Muscle layer of colon (tissue), 2 donors: Measurements from ENCODE around the gene CTXND1.
"Not testable (repeated sequence)": the region's sequence is repeated elsewhere in the genome, so short reads cannot be mapped to it uniquely, and the experiment has no call there.

Source experiments
- H3K27ac ChIP-seq: one replicate; pipeline ENCODE4 v1.7.0; 2013; ENCODE audit warnings: low read depth, mild to moderate bottlenecking, low read length, moderate library complexity
- H3K27me3 ChIP-seq, 2 donors: one replicate each; pipeline ENCODE4 v1.7.0; 2013; ENCODE audit warnings: low read length in 2 of 2, mild to moderate bottlenecking in 2 of 2; ENCODE audit not compliant: insufficient read depth in 2 of 2, control insufficient read depth in 1 of 2
- H3K36me3 ChIP-seq: one replicate; pipeline ENCODE4 v1.7.0; 2013; ENCODE audit warnings: mild to moderate bottlenecking, low read length; ENCODE audit not compliant: insufficient read depth
- H3K4me1 ChIP-seq: one replicate; pipeline ENCODE4 v1.7.0; 2013; ENCODE audit warnings: mild to moderate bottlenecking, low read length; ENCODE audit not compliant: insufficient read depth
- H3K4me3 ChIP-seq, 2 donors: one replicate each; pipeline ENCODE4 v1.7.0; 2013; ENCODE audit warnings: low read length in 2 of 2, low read depth in 1 of 2, mild to moderate bottlenecking in 1 of 2, moderate library complexity in 1 of 2
- H3K9ac ChIP-seq: one replicate; pipeline ENCODE4 v1.7.0; 2013; ENCODE audit warnings: low read length
- H3K9me3 ChIP-seq: one replicate; pipeline ENCODE4 v1.7.0; 2013; ENCODE audit warnings: mild to moderate bottlenecking, low read length
- donor health status: abdominal sarcoma.
- donor health status: Adenocarcinoma of cecum.

Gene CTXND1

DNA sequence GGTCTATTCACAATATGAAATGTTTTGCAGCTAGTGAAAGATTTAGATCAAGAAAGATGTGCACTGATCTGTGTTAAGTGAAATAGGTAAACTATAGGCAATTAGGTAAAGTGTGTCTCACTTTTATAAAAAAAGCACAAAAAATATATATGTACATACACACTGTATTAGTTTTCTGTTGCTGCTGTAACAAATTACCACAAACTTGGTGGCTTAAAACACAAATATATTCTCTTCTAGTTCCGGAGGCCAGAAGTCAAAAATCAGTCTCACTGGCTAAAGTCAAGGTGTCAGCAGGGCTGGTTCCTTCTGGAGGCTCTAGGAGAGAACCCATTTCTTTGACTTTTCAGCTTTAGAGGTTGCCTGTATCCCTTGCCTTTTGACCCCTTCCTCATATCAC lies 88.1 kb downstream of the CTXND1 start:
- peaks cover 29% of the 10 kb centered on the region for H3K4me1 ChIP-seq
- peaks cover 13% of the 10 kb centered on the region for H3K36me3 ChIP-seq
- no peak overlapping the region for H3K27ac ChIP-seq
- no peaks in the 10 kb centered on the region for H3K9me3 ChIP-seq
- no peak overlapping the region for H3K4me3 ChIP-seq
- no peak overlapping the region for H3K9ac ChIP-seq
- H3K27me3 ChIP-seq, result no peaks in the 10 kb centered on the region

DNA sequence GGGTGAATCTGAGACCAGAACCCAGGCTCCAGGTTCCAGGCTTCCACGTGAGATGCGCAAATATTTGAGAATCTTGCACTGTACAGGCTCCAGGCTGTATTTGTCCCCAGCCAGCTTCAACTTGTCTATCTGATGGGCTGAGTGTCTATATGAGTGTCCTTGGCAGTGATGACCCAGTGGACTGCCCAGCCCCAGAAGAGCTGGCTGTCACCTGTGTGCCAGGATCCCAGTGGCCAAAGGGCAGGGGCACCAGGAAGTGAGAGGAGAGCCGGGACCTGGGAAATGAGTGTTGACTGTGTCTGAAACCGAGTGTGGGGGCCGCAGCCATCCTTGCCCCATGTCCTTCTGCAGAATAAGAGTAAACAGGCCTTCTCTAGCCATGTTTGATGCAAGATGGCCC lies 88.8 kb downstream of the CTXND1 start:
- no peak overlapping the region for H3K4me3 ChIP-seq
- H3K27me3 ChIP-seq, result no peaks in the 10 kb centered on the region
- H3K9me3 ChIP-seq, result no peaks in the 10 kb centered on the region
- no peak overlapping the region for H3K27ac ChIP-seq
- H3K4me1 ChIP-seq, result peaks cover 29% of the 10 kb centered on the region
- H3K9ac ChIP-seq, result no peak overlapping the region
- H3K36me3 ChIP-seq, result peaks cover 15% of the 10 kb centered on the region

DNA sequence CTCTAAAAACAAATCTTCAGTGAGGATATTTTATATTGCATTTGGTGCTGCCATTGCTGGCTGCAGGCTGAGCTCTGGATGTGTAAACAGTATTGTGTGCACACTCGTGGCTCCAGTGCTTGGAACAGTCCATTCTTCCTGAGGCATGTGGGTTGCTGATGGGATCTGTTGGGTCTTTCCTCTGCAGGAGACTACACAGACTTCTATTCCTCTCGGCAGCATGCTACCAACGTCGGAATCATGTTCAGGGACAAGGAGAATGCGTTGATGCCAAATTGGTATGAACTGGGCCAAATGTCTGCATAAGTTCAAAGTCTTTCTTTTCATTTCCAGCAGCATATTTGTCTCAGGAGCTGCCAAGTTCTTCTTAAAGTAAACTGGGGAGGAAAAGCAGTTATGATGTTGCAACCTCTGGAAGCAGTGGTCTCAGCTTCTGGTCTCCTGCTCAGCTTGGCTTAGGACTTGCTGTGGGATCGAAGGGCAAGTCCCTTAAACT lies 89.9 kb downstream of the CTXND1 start:
- Histone ChIP-seq H3K4me3 (no peak overlapping the region), H3K4me1 (peaks cover 29% of the 10 kb centered on the region), H3K9ac (no peak overlapping the region), H3K27me3 (no peaks in the 10 kb centered on the region), H3K9me3 (no peaks in the 10 kb centered on the region), H3K27ac (peak overlapping the region; percentile 30), H3K36me3 (peaks cover 14% of the 10 kb centered on the region)

DNA sequence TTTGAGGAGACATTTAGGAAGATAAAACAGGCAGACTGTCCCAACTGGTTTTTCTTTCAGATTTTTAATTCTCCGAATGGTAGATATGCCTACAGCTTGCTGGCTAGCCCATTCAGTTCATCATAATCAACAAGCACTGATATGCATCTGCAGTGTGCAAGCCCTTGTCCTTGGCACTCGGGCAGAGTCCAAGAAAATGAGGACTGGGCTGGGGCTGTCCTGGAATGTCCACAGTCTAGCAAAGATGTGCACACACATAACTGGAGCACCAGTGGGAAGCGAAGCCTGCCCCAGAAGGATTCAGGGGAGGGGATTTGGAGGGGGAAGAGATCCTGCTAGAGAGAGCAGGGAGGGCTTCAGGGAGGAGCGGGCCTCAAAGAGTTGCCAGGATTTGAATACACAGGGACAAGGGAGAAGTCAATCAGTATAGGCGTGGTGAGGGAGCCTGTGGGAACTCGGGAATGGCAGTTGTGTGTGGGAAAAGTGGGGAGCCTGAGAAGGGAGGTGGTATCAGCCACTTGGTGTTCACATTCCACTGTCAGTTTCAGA lies 90.5 kb downstream of the CTXND1 start:
- peaks cover 29% of the 10 kb centered on the region for H3K4me1 ChIP-seq
- no peaks in the 10 kb centered on the region for H3K9me3 ChIP-seq
- peak overlapping the region; percentile 12 for H3K27ac ChIP-seq
- peaks cover 14% of the 10 kb centered on the region for H3K36me3 ChIP-seq
- H3K27me3 ChIP-seq, result no peaks in the 10 kb centered on the region
- no peak overlapping the region for H3K9ac ChIP-seq
- no peak overlapping the region for H3K4me3 ChIP-seq

DNA sequence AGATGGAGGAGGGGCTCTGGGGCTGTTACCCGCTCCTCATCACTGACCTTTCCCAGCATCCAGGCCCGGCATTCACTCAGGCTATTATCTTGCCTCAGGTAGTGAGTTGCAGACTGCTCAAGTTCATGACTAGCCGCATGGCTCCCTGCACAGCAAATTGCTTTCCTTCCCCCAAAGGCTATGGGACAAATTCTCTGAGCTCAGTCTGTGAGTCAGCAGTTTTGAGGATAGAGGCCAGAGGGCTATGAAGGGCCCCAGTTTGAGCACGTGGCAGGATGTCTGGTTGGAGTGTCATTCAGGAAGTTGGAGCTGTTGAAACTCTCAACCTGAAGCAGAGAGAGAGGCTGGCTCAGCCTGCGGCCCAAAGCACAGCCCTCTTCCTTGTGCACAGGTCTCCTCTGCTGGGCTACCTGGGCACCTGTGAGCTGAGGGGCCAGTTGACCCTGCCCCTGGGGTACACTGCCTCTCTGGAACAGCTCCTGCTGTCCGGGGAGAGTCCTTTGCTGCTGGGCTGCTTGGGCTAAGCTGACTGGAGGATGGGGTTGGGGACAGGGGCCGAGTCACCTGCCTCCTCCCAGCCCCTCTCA lies 91.3 kb downstream of the CTXND1 start:
- no peak overlapping the region for H3K4me3 ChIP-seq
- H3K9ac ChIP-seq, result no peak overlapping the region
- peak overlapping the region; percentile 35 for H3K27ac ChIP-seq
- H3K4me1 ChIP-seq, result peaks cover 29% of the 10 kb centered on the region
- no peaks in the 10 kb centered on the region for H3K9me3 ChIP-seq
- H3K27me3 ChIP-seq, result no peaks in the 10 kb centered on the region
- peaks cover 14% of the 10 kb centered on the region for H3K36me3 ChIP-seq

DNA sequence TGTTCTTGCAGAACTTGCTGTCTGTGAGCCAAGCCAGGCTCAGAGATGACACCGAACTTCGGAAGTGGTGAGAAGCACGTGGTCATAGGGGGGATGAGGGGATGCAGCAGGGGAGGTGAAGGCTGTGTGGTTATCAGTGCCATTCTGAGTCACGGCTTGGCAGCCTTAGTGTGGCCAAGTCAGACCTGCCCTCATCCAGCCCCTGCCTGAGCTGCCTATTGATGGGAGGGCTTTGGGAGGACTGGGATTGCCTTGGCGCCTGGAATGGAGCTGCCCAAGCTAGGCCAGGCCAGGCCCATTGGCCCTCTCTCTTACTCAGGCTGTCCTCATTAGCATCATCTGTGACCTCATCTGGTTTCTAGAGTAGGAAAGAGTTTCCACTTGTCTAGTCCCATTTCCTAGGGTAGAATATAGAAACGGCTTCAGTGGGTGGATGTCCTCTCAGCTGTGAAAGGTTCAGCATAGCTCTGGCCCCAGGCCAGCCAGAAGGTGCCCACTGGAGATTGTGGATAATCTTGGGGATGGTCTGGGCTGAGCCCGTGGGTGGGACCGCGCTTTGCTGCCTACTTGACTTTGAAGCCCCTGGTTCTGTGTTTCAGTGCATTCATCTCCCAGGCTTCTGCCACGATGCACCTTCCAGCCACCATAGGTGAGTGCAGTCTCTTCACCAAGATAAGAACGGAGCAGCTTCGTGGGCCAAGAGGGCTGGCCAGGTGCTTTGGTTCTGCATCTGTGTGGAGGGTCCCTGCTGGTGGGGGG lies 92.0 kb downstream of the CTXND1 start:
- H3K4me1 ChIP-seq, result peaks cover 29% of the 10 kb centered on the region
- H3K27ac ChIP-seq, result peak overlapping the region; percentile 35
- H3K27me3 ChIP-seq, result no peaks in the 10 kb centered on the region
- peaks cover 14% of the 10 kb centered on the region for H3K36me3 ChIP-seq
- H3K9me3 ChIP-seq, result no peaks in the 10 kb centered on the region
- H3K4me3 ChIP-seq, result no peak overlapping the region
- no peak overlapping the region for H3K9ac ChIP-seq

DNA sequence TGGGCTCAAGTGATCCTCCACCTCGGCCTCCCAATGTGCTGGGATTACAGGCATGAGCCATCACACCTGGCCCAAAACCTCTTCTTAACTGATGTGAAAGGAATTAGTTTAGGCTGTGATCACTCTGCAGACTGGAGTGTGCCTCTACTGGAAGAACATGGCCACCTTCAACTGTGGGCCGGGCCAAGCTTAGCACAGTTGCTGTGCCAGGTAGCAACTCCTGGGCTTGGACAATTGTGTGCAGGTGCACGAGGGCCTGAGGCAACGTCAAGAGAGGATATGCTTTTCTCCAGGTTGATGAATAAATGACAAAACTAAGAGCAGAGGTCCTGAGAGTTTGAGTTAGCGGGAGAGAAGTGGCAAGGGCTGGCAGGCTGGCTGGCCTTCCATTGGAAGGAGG lies 92.7 kb downstream of the CTXND1 start:
- Histone ChIP-seq H3K36me3 (peaks cover 14% of the 10 kb centered on the region), H3K9me3 (no peaks in the 10 kb centered on the region), H3K9ac (no peak overlapping the region), H3K27me3 (no peaks in the 10 kb centered on the region), H3K4me1 (peaks cover 29% of the 10 kb centered on the region), H3K27ac (no peak overlapping the region), H3K4me3 (no peak overlapping the region)

DNA sequence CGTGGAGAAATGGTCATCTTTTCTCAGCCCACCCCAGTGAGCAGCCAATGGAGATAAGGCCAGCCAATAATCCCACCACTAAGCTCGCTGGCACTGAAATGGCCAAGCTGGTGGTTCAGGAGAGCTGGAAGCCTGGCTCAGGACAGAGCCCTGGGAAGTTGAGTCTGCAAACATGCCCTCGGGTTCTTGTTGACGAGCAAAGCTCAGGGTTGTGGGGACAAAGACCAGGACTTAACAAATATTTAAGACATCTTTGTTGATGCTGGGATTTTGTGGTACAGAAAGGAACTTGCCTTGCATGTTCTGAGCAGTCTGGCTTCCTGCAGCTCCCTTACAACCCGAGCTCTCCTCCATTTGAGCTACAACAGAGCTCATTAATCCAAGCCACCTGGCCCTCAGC lies 94.8 kb downstream of the CTXND1 start:
- Histone ChIP-seq H3K36me3 (peaks cover 14% of the 10 kb centered on the region), H3K27ac (no peak overlapping the region), H3K9ac (no peak overlapping the region), H3K4me3 (no peak overlapping the region), H3K9me3 (no peaks in the 10 kb centered on the region), H3K4me1 (peaks cover 32% of the 10 kb centered on the region), H3K27me3 (no peaks in the 10 kb centered on the region)

DNA sequence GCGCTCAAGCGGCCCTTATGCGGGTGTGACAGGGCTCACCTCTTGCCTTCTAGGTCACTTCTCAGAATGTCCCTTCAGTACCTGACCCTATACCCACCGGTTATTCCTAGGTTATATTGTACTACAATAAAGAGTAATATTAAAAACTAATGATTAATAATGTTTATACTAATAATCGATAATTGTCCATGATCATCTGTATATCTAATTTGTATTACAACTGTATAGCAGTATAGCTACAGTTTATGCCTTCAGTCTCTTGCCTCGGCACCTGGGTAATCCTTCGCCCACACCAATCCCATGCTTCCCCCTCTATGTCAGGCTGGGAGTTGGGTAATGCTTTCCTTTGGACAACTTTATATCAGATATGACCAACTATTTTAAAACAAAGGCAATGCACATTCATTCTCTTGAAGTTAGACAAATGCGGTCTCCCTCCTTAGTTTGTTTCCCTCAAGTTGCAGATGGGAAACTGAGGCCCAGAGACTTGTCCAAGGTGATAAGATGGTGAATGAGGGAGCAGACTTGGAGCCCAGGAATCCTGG lies 95.8 kb downstream of the CTXND1 start:
- no peaks in the 10 kb centered on the region for H3K27me3 ChIP-seq
- H3K9me3 ChIP-seq, result no peaks in the 10 kb centered on the region
- H3K9ac ChIP-seq, result no peak overlapping the region
- no peak overlapping the region for H3K27ac ChIP-seq
- H3K4me1 ChIP-seq, result peaks cover 28% of the 10 kb centered on the region
- H3K4me3 ChIP-seq, result no peak overlapping the region
- H3K36me3 ChIP-seq, result peaks cover 12% of the 10 kb centered on the region

DNA sequence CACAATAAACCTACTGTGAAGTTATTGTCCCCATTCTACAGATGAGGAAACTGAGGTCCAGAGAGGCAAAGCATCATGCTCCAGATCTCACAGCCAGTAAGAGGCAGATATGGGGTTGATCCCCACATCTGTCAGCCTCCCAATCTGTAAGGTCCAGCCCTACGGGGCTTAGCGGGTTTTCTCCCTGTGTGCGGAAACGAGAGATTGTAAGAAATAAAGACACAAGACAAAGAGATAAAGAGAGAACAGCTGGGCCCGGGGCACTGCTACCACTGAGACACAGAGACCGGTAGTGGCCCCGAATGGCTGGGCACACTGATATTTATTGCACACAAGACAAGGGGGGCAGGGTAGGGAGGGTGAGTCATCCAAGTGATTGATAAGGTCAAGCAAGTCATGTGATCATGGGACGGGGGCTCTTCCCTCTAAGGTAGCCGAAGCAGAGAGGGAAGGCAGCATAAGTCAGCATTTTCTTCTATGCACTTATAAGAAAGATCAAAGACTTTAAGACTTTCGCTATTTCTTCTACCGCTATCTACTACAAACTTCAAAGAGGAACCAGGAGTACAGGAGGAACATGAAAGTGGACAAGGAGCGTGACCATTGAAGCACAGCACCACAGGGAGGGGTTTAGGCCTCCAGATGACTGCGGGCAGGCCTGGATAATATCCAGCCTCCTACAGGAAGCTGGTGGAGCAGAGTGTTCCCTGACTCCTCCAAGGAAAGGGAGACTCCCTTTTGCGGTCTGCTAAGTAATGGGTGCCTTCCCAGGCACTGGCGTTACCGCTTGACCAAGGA lies 96.4 kb downstream of the CTXND1 start:
- not testable (repeated sequence) for H3K27me3 ChIP-seq, H3K9ac ChIP-seq, H3K9me3 ChIP-seq, H3K4me3 ChIP-seq, H3K27ac ChIP-seq, H3K36me3 ChIP-seq
- H3K4me1 ChIP-seq, result peaks cover 21% of the 10 kb centered on the region

DNA sequence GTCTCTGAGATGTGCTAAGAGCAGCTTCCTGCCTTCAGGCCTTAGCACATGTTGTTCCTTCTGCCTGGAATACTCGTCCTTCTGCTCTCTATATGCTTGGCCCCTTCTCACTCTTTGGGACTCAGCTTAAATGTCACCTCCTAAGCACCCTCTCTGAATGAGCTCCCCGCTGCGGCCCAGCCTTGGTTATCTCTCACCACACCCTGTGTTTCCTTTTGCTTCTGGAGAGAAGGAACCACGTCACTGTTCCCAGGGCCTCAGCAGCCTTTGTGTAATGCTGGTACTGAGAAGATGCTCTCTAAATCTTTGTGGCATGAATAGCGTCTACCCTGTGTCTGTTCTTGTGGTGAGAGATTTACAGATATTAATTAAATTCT lies 97.0 kb downstream of the CTXND1 start:
- H3K4me3 ChIP-seq, result no peak overlapping the region
- H3K36me3 ChIP-seq, result peaks cover 7% of the 10 kb centered on the region
- no peaks in the 10 kb centered on the region for H3K27me3 ChIP-seq
- peaks cover 16% of the 10 kb centered on the region for H3K4me1 ChIP-seq
- no peaks in the 10 kb centered on the region for H3K9me3 ChIP-seq
- no peak overlapping the region for H3K9ac ChIP-seq
- no peak overlapping the region for H3K27ac ChIP-seq
